Endothelial cell (in vitro differentiated cells): ENCODE measurements around the gene ZSWIM6. TPM values are rescaled to one million over a fixed set of nuclear protein-coding genes. Genes with fewer than 3 reads are reported as not detected.

Source experiments
- DNase-seq: peaks from one replicate; pipeline ENCODE4 v3.0.0; 2021; ENCODE audit warnings: low spot score
- H3K27ac Mint-ChIP-seq: one replicate; pipeline ENCODE4 v1.8.0; 2021; ENCODE audit warnings: mixed read lengths, inconsistent platforms; ENCODE audit not compliant: unreplicated experiment
- H3K27me3 Mint-ChIP-seq: one replicate; pipeline ENCODE4 v1.8.0; 2021; ENCODE audit warnings: mild to moderate bottlenecking, moderate library complexity, mixed read lengths, inconsistent platforms; ENCODE audit not compliant: unreplicated experiment
- H3K36me3 Mint-ChIP-seq: one replicate; pipeline ENCODE4 v1.8.0; 2021; ENCODE audit warnings: mild to moderate bottlenecking, low read depth, mixed read lengths, inconsistent platforms; ENCODE audit not compliant: unreplicated experiment
- H3K4me1 Mint-ChIP-seq: one replicate; pipeline ENCODE4 v1.8.0; 2021; ENCODE audit warnings: mild to moderate bottlenecking, mixed read lengths, inconsistent platforms; ENCODE audit not compliant: unreplicated experiment
- H3K4me3 Mint-ChIP-seq: one replicate; pipeline ENCODE4 v1.8.0; 2021; ENCODE audit warnings: mild to moderate bottlenecking, mixed read lengths, inconsistent platforms; ENCODE audit not compliant: unreplicated experiment
- H3K9me3 Mint-ChIP-seq: one replicate; pipeline ENCODE4 v1.8.0; 2021; ENCODE audit warnings: mixed read lengths, inconsistent platforms; ENCODE audit not compliant: unreplicated experiment
- CTCF ChIP-seq: fragments of 200-600 bp; sonication (generic); IDR thresholded peaks from one replicate; pipeline ENCODE4 v1.5.0; 2021; ENCODE audit warnings: antibody characterized with exemption; ENCODE audit not compliant: unreplicated experiment
- total RNA-seq: library from RNA; stranded (reverse); fragmentation: NEBNext Ultra II Directional; extraction: Animal tissue kit (Norgen Biotek cat#: 25700); gene quantifications from one replicate; pipeline ENCODE4 v1.2.1, GENCODE V29; 2021; ENCODE audit not compliant: unreplicated experiment

Gene ZSWIM6
- total RNA-seq, 1 donor from 2014 or later = 77.0 TPM

GRCh38 chr5:61471352-61471751, 139.3 kb downstream of the ZSWIM6 start:
- peaks cover 4% of the 10 kb centered on the region for H3K27me3 Mint-ChIP-seq
- no peak overlapping the region for H3K4me3 Mint-ChIP-seq
- TF ChIP-seq CTCF = no peak
- no peak for DNase-seq
- no peaks in the 10 kb centered on the region for H3K9me3 Mint-ChIP-seq
- no peak overlapping the region for H3K27ac Mint-ChIP-seq
- H3K4me1 Mint-ChIP-seq = peaks cover 5% of the 10 kb centered on the region
- peaks cover 28% of the 10 kb centered on the region for H3K36me3 Mint-ChIP-seq

- TF ChIP-seq CTCF = no peak
- Mint-ChIP-seq H3K27ac (peak overlapping the region; percentile 42), H3K4me1 (peaks cover 5% of the 10 kb centered on the region), H3K36me3 (peaks cover 30% of the 10 kb centered on the region), H3K4me3 (no peak overlapping the region), H3K27me3 (peaks cover 6% of the 10 kb centered on the region), H3K9me3 (no peaks in the 10 kb centered on the region)
- DNase-seq = no peak
Measured at GRCh38 chr5:61472172-61472958, 140.3 kb downstream of the ZSWIM6 start.

- Mint-ChIP-seq H3K36me3 (peaks cover 39% of the 10 kb centered on the region), H3K9me3 (no peaks in the 10 kb centered on the region), H3K4me1 (peaks cover 6% of the 10 kb centered on the region), H3K27me3 (peaks cover 8% of the 10 kb centered on the region), H3K4me3 (no peak overlapping the region), H3K27ac (no peak overlapping the region)
- DNase-seq = no peak
- no peak for TF ChIP-seq CTCF
Measured at GRCh38 chr5:61474746-61475145, 142.7 kb downstream of the ZSWIM6 start.

- H3K27ac Mint-ChIP-seq = no peak overlapping the region
- TF ChIP-seq CTCF = no peak
- H3K27me3 Mint-ChIP-seq = peaks cover 3% of the 10 kb centered on the region
- peaks cover 6% of the 10 kb centered on the region for H3K4me1 Mint-ChIP-seq
- H3K9me3 Mint-ChIP-seq = no peaks in the 10 kb centered on the region
- H3K4me3 Mint-ChIP-seq = peak overlapping the region; percentile 5
- H3K36me3 Mint-ChIP-seq = peaks cover 25% of the 10 kb centered on the region
- DNase-seq = no peak
Measured at GRCh38 chr5:61477788-61478187, 145.7 kb downstream of the ZSWIM6 start.

- TF ChIP-seq CTCF = no peak
- no peak for DNase-seq
- H3K4me3 Mint-ChIP-seq = no peak overlapping the region
- H3K9me3 Mint-ChIP-seq = no peaks in the 10 kb centered on the region
- H3K36me3 Mint-ChIP-seq = peaks cover 27% of the 10 kb centered on the region
- peaks cover 6% of the 10 kb centered on the region for H3K4me1 Mint-ChIP-seq
- H3K27me3 Mint-ChIP-seq = peaks cover 6% of the 10 kb centered on the region
- no peak overlapping the region for H3K27ac Mint-ChIP-seq
Measured at GRCh38 chr5:61479850-61480614, 148.0 kb downstream of the ZSWIM6 start.
